ENCODE measurements around the gene OBP2B. TPM values are rescaled to one million over a fixed set of nuclear protein-coding genes. Genes with fewer than 3 reads are reported as not detected.
"Not testable (repeated sequence)": the region's sequence is repeated elsewhere in the genome, so short reads cannot be mapped to it uniquely, and the experiment has no call there.

Gene OBP2B, protein sequence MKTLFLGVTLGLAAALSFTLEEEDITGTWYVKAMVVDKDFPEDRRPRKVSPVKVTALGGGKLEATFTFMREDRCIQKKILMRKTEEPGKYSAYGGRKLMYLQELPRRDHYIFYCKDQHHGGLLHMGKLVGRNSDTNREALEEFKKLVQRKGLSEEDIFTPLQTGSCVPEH
- not detected for total RNA-seq
- total RNA-seq (2013), result not detected

DNA sequence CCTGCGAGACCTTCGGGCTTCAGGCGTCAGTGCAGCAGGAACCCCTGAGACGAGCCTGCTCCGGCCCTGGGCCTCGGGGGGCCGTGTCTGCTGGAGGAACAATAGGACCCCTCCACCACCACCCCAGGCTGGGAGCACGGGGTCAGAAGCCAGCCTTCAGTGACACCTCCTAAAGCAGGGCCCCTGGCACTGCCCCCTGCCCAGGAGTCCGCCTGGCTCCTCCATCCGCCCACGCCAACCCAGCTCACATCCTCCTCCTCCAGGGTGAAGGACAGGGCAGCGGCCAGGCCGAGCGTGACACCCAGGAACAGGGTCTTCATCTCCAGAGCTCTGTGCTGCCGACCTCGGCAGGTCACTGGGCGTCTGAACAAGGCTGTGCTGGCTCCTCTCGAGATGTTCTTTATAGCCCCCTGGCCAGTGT, at the start of gene OBP2B:
OBP2B (minus strand) TSS at position 371 of the 421 bp plus-strand sequence; CDS start at position 320, 51 bp downstream.
- ATAC-seq; H3K27ac Mint-ChIP-seq; H3K4me1 Mint-ChIP-seq; intact Hi-C loops (cut with micrococcal nuclease); H3K4me3 ChIP-seq (ENCODE audit: low read length); DNase-seq; H3K4me1 ChIP-seq (ENCODE audit: control insufficient read depth, insufficient read depth, low read length); H3K9me3 ChIP-seq (ENCODE audit: control insufficient read depth, insufficient read depth, low read length); H3K4me3 Mint-ChIP-seq; H3K36me3 Mint-ChIP-seq; H3K27me3 ChIP-seq (ENCODE audit: control insufficient read depth, insufficient read depth, low read length); H3K27ac ChIP-seq (ENCODE audit: low read length); H3K9me3 Mint-ChIP-seq; H3K36me3 ChIP-seq (ENCODE audit: control insufficient read depth, insufficient read depth, low read length): not testable (repeated sequence)
- H3K27me3 Mint-ChIP-seq (ENCODE audit: low read depth in 2 of 2), result peaks cover 16 to 18% of the 10 kb centered on the region in 2 donors
- WGBS (ENCODE audit: insufficient coverage), result 87% methylated on average over 4 of the region's 18 CpGs

DNA sequence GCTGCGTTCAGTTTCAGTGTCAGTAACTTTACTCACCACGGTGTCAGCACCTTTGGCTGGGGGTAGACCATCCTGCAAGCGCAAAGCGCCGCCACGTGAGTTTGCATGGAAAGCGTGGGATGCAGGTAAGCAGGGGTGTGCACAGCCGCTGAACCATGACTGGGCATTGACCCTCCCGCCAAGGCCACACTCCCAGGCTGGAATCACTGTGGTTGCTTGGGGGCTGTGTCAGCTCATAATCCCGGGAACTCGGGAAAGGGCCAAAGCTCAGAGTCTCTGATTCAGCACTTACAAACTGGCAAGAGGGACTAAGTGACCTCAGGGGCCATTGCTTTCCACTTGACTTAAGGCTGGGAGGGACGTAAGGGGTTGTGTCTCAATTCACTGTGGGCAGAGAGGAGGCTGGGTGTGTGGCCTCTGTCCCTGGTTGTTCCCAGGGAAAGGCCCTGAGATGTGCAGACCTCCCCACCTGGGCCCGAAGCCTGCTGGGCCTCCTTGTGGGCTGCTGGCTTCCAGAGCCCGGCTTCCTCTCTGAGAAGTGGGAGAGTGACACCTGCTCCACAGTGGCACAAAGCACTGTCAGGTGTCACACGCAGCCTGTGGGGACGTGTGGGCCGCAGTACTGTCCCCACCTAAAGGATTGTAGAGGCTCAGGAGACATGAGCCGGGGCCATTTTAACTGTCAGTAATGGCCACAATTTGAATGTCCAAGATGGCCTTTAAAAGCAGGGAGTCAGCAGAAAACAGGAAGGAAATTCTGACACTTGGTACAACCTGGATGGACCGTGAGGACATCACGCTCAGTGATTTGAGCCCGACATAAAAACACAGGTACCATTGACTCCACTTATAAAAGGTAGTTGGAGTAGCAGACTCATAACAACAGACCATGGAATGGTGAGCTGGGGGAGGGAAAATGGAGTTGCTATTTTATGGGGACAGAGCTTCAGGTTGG, 49.3 kb upstream of the OBP2B start:
- no peaks in the 10 kb centered on the region for H3K36me3 Mint-ChIP-seq
- H3K4me1 Mint-ChIP-seq, result peaks cover 6 to 7% of the 10 kb centered on the region in 2 donors
- H3K4me3 ChIP-seq (ENCODE audit: low read length), result no peak overlapping the region
- H3K27ac ChIP-seq (ENCODE audit: low read length), result no peak overlapping the region
- no peak for DNase-seq
- intact Hi-C loops (cut with micrococcal nuclease), result no loop called here
- no peaks in the 10 kb centered on the region for H3K27me3 ChIP-seq (ENCODE audit: control insufficient read depth, insufficient read depth, low read length)
- peaks cover 0 to 8% of the 10 kb centered on the region in 2 donors for H3K27me3 Mint-ChIP-seq (ENCODE audit: low read depth in 2 of 2)
- H3K4me1 ChIP-seq (ENCODE audit: control insufficient read depth, insufficient read depth, low read length), result peaks cover 6% of the 10 kb centered on the region
- ATAC-seq, result no peak
- no peaks in the 10 kb centered on the region for H3K36me3 ChIP-seq (ENCODE audit: control insufficient read depth, insufficient read depth, low read length)
- no peak overlapping the region for H3K27ac Mint-ChIP-seq
- no peaks in the 10 kb centered on the region for H3K9me3 ChIP-seq (ENCODE audit: control insufficient read depth, insufficient read depth, low read length)
- TF ChIP-seq, protein P1, sequence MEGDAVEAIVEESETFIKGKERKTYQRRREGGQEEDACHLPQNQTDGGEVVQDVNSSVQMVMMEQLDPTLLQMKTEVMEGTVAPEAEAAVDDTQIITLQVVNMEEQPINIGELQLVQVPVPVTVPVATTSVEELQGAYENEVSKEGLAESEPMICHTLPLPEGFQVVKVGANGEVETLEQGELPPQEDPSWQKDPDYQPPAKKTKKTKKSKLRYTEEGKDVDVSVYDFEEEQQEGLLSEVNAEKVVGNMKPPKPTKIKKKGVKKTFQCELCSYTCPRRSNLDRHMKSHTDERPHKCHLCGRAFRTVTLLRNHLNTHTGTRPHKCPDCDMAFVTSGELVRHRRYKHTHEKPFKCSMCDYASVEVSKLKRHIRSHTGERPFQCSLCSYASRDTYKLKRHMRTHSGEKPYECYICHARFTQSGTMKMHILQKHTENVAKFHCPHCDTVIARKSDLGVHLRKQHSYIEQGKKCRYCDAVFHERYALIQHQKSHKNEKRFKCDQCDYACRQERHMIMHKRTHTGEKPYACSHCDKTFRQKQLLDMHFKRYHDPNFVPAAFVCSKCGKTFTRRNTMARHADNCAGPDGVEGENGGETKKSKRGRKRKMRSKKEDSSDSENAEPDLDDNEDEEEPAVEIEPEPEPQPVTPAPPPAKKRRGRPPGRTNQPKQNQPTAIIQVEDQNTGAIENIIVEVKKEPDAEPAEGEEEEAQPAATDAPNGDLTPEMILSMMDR (IDR thresholded peaks at IDR 0.05), result no peak
- no peaks in the 10 kb centered on the region for H3K9me3 Mint-ChIP-seq
- H3K4me3 Mint-ChIP-seq, result no peak overlapping the region
- WGBS (ENCODE audit: insufficient coverage), result 76% methylated on average over 20 of the region's 21 CpGs

DNA sequence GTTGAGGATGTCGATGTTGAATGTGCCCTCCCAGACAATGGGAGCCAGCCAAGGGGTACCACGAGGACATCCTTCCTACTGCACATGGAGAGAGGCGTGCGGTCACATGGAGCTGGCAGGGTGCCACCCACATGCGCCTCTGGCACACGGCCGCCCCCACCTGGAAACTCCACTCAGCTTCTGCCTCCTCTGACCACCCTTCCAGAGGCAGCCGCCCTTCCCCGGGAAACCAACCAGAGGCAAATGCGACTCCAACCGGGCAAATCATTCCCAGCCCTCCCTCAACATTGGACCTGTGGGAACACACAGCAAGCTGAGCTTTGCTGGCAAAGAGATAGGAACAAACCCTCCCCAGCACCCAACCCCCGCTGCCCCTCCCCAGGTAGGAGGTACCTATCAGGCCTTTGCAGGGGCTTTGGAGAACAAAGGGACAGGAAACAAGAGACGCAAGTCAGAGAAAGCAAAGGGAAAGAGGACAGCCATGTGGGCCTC, 48.5 kb upstream of the OBP2B start:
- peaks cover 6% of the 10 kb centered on the region for H3K4me1 ChIP-seq (ENCODE audit: control insufficient read depth, insufficient read depth, low read length)
- ATAC-seq (no peak), DNase-seq (no peak)
- no peaks in the 10 kb centered on the region for H3K27me3 ChIP-seq (ENCODE audit: control insufficient read depth, insufficient read depth, low read length)
- Mint-ChIP-seq H3K4me1 (peaks cover 6 to 7% of the 10 kb centered on the region in 2 donors), H3K9me3 (no peaks in the 10 kb centered on the region), H3K36me3 (no peaks in the 10 kb centered on the region), H3K27me3 (ENCODE audit: low read depth in 2 of 2) (peaks cover 0 to 8% of the 10 kb centered on the region in 2 donors), H3K4me3 (no peak overlapping the region), H3K27ac (no peak overlapping the region)
- TF ChIP-seq, protein P1 (IDR thresholded peaks at IDR 0.05), result no peak
- intact Hi-C loops (cut with micrococcal nuclease), result no loop called here
- 46% methylated on average over 13 of the region's 13 CpGs for WGBS (ENCODE audit: insufficient coverage)
- no peak overlapping the region for H3K27ac ChIP-seq (ENCODE audit: low read length)
- H3K36me3 ChIP-seq (ENCODE audit: control insufficient read depth, insufficient read depth, low read length), result no peaks in the 10 kb centered on the region
- H3K4me3 ChIP-seq (ENCODE audit: low read length), result no peak overlapping the region
- no peaks in the 10 kb centered on the region for H3K9me3 ChIP-seq (ENCODE audit: control insufficient read depth, insufficient read depth, low read length)

DNA sequence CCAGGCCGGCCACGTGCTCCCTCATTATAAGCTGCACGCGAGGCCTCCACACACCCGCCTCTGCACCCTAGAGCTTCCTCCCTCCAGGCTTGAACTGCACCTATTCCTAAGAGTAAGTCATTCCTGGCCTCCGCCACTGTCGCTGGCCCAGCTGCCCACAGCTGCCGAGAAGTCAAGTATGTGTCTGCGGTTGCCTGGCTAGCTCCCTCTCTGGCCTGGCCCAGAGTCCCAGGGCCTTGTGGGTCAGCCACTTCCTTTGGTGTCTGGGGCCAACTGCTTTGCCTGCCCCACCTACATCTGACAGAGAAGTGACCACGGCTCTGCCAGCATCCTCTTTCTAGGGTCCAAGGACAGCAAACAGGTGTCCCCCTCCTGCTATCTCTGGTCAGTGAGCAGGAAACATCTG, 47.6 kb upstream of the OBP2B start:
- ATAC-seq (peak in 2 of 3 donors; percentile 42 to 46), DNase-seq (no peak)
- H3K27me3 ChIP-seq (ENCODE audit: control insufficient read depth, insufficient read depth, low read length), result no peaks in the 10 kb centered on the region
- no peaks in the 10 kb centered on the region for H3K9me3 ChIP-seq (ENCODE audit: control insufficient read depth, insufficient read depth, low read length)
- peaks cover 6% of the 10 kb centered on the region for H3K4me1 ChIP-seq (ENCODE audit: control insufficient read depth, insufficient read depth, low read length)
- H3K36me3 ChIP-seq (ENCODE audit: control insufficient read depth, insufficient read depth, low read length), result no peaks in the 10 kb centered on the region
- H3K9me3 Mint-ChIP-seq, result no peaks in the 10 kb centered on the region
- no peak overlapping the region for H3K4me3 ChIP-seq (ENCODE audit: low read length)
- peaks cover 0 to 8% of the 10 kb centered on the region in 2 donors for H3K27me3 Mint-ChIP-seq (ENCODE audit: low read depth in 2 of 2)
- intact Hi-C loops (cut with micrococcal nuclease), result no loop called here
- peaks cover 6 to 7% of the 10 kb centered on the region in 2 donors for H3K4me1 Mint-ChIP-seq
- no peak overlapping the region for H3K27ac Mint-ChIP-seq
- 26% methylated on average over 10 of the region's 10 CpGs for WGBS (ENCODE audit: insufficient coverage)
- peak overlapping the region; percentile 62 for H3K4me3 Mint-ChIP-seq
- H3K27ac ChIP-seq (ENCODE audit: low read length), result no peak overlapping the region
- TF ChIP-seq, protein P1 (IDR thresholded peaks at IDR 0.05), result no peak
- H3K36me3 Mint-ChIP-seq, result no peaks in the 10 kb centered on the region

All from natural killer cell (primary cell).